ENCODE results near the gene THYN1. TPM values are rescaled to one million over a fixed set of nuclear protein-coding genes. Genes with fewer than 3 reads are reported as not detected.
"Not testable (repeated sequence)": the region's sequence is repeated elsewhere in the genome, so short reads cannot be mapped to it uniquely, and the experiment has no call there.

THYN1 gene
- total RNA-seq (2014; rRNA removed; shearing (Covaris generic)), result 46.6 and 49.3 TPM in 2 replicates

GRCh38 chr11:134253188-134253993, at the start of gene THYN1, which contains the start of gene ACAD8:
TSS of gene THYN1 (minus strand) at chr11:134253352. CDS start at chr11:134252882, 470 bp downstream.
TSS of gene ACAD8 (plus strand) at chr11:134253568. CDS start at chr11:134253601, 33 bp downstream.
- DNase-seq (ENCODE audit: low spot score), result peak; percentile 81

- no peak for DNase-seq (ENCODE audit: low spot score)
These were observed 41.5 kb upstream of the THYN1 start for GRCh38 chr11:134294664-134295063.

GRCh38 chr11:134293119-134294113, 40.3 kb upstream of the THYN1 start:
- no peak for DNase-seq (ENCODE audit: low spot score)

GRCh38 chr11:134292661-134293060, 39.5 kb upstream of the THYN1 start:
- no peak for DNase-seq (ENCODE audit: low spot score)

- no peak for DNase-seq (ENCODE audit: low spot score)
These were observed 38.0 kb upstream of the THYN1 start for GRCh38 chr11:134291196-134291595.

GRCh38 chr11:134290646-134291045, 37.5 kb upstream of the THYN1 start:
- DNase-seq (ENCODE audit: low spot score), result no peak

- DNase-seq (ENCODE audit: low spot score), result no peak
These were observed 36.6 kb upstream of the THYN1 start for GRCh38 chr11:134289789-134290188.

GRCh38 chr11:134289167-134289566, 36.0 kb upstream of the THYN1 start:
- no peak for DNase-seq (ENCODE audit: low spot score)

GRCh38 chr11:134288486-134288885, 35.3 kb upstream of the THYN1 start:
- no peak for DNase-seq (ENCODE audit: low spot score)

- DNase-seq (ENCODE audit: low spot score), result no peak
These were observed 34.4 kb upstream of the THYN1 start for GRCh38 chr11:134287561-134287960.

- not testable (repeated sequence) for DNase-seq (ENCODE audit: low spot score)
These were observed 31.2 kb upstream of the THYN1 start for GRCh38 chr11:134284349-134284748.

- DNase-seq (ENCODE audit: low spot score), result no peak
These were observed 30.5 kb upstream of the THYN1 start for GRCh38 chr11:134283461-134284230.

GRCh38 chr11:134282121-134283045, 29.2 kb upstream of the THYN1 start:
- no peak for DNase-seq (ENCODE audit: low spot score)

GRCh38 chr11:134281635-134282034, 28.5 kb upstream of the THYN1 start:
- not testable (repeated sequence) for DNase-seq (ENCODE audit: low spot score)

GRCh38 chr11:134278356-134278755, 25.2 kb upstream of the THYN1 start:
- DNase-seq (ENCODE audit: low spot score), result no peak

GRCh38 chr11:134277183-134278001, 24.2 kb upstream of the THYN1 start:
- no peak for DNase-seq (ENCODE audit: low spot score)

- no peak for DNase-seq (ENCODE audit: low spot score)
These were observed 23.4 kb upstream of the THYN1 start for GRCh38 chr11:134276396-134277182.

- no peak for DNase-seq (ENCODE audit: low spot score)
These were observed 22.6 kb upstream of the THYN1 start, which contains the start of gene GLB1L3 for GRCh38 chr11:134275534-134276395. TSS of gene GLB1L3 (plus strand) at chr11:134276379. CDS start at chr11:134276741, 362 bp downstream.
